Smooth muscle cell (in vitro differentiated cells): ENCODE data around the gene LCT. TPM values are rescaled to one million over a fixed set of nuclear protein-coding genes. Genes with fewer than 3 reads are reported as not detected.

ENCODE experiments used
- DNase-seq: peaks from one replicate; lab custom pipeline; 2025; ENCODE audit not compliant: unreplicated experiment; lab: John Stamatoyannopoulos, UW
- H2AFZ ChIP-seq: fragments of 200-600 bp; sonication (generic); 2 replicates; pipeline ENCODE4 v1.6.0; 2016; ENCODE audit warnings: antibody characterized with exemption, low read depth, mild to moderate bottlenecking
- H3F3A ChIP-seq: fragments of 200-600 bp; sonication (generic); 2 replicates; pipeline ENCODE4 v1.6.0; 2017; ENCODE audit warnings: antibody characterized with exemption, low read depth
- H3K27ac ChIP-seq: fragments of 200-600 bp; sonication (generic); 2 replicates; pipeline ENCODE4 v1.5.1; 2016; ENCODE audit warnings: low read depth, mild to moderate bottlenecking
- H3K27me3 ChIP-seq: fragments of 200-600 bp; sonication (generic); 2 replicates; pipeline ENCODE4 v1.6.1; 2016; ENCODE audit warnings: low read depth, mild to moderate bottlenecking
- H3K36me3 ChIP-seq: fragments of 200-600 bp; sonication (generic); 2 replicates; pipeline ENCODE4 v1.5.1; 2016; ENCODE audit warnings: low read depth
- H3K4me1 ChIP-seq: fragments of 200-600 bp; sonication (generic); 2 replicates; pipeline ENCODE4 v1.5.1; 2016; ENCODE audit warnings: low read depth
- H3K4me2 ChIP-seq: fragments of 200-600 bp; sonication (generic); 2 replicates; pipeline ENCODE4 v1.6.0; 2016; ENCODE audit warnings: mild to moderate bottlenecking
- H3K4me3 ChIP-seq: fragments of 200-600 bp; sonication (generic); 2 replicates; pipeline ENCODE4 v1.5.1; 2016; ENCODE audit warnings: mild to moderate bottlenecking
- H3K79me2 ChIP-seq: fragments of 200-600 bp; sonication (generic); 2 replicates; pipeline ENCODE4 v1.6.0; 2016; ENCODE audit warnings: low read depth, mild to moderate bottlenecking
- H3K9ac ChIP-seq: fragments of 200-600 bp; sonication (generic); 2 replicates; pipeline ENCODE4 v1.6.0; 2016; ENCODE audit warnings: low read depth
- H3K9me3 ChIP-seq: fragments of 200-600 bp; sonication (generic); replicated peaks from 2 replicates; pipeline ENCODE4 v1.5.1; 2016; ENCODE audit warnings: low read depth
- H4K20me1 ChIP-seq: fragments of 200-600 bp; sonication (generic); 2 replicates; pipeline ENCODE4 v1.6.0; 2016; ENCODE audit warnings: low read depth
- WGBS: methylation state at CpG from one replicate; pipeline ENCODE4 v1.1.7; 2016; ENCODE audit warnings: low lambda C conversion rate; 5-methylcytosine and 5-hydroxymethylcytosine counted together
- polyA plus RNA-seq: library from polyadenylated mRNA; unstranded; fragments of >200 nt; fragmentation: Nextera tagmentation; extraction: Ambion mirVana; gene quantifications from 2 replicates; pipeline ENCODE4 v1.2.1, GENCODE V29; 2016
- total RNA-seq: library from RNA; depleted of rRNA; stranded (reverse); fragments of >200 nt; gene quantifications from 2 replicates; pipeline ENCODE4 v1.2.3, GENCODE V29; 2014
- TF ChIP-seq, protein P1 (sequence below): fragments of 200-600 bp; sonication (generic); IDR thresholded peaks from 2 replicates; pipeline ENCODE4 v1.5.1; 2017; ENCODE audit warnings: borderline replicate concordance, mild to moderate bottlenecking, antibody characterized with exemption; ENCODE audit not compliant: insufficient read depth, poor library complexity, severe bottlenecking

The LCT gene
- total and polyA plus RNA-seq, 2 experiments from 2014 or later = 0.31 TPM; not detected in 1

DNA sequence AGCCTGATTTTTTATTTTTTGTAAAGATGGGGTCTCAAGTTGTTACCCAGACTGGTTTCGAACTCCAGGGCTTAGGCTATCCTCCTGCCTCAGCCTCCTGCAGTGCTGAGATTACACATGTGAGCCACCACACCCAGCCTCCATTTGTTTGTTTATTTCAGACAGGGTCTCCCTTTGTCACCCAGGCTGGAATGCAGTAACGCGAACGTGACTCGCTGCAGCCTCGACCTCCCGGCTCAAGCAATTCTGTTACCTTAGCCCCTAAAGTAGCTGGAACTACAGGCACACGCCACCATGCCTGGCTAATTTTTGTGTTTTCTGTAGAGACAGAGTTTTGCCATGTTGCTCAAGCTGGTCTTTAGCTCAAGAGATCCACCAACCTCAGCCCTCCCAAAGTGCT, 68.1 kb downstream of the LCT start:
- WGBS = 91% methylated on average over 8 of the region's 8 CpGs

DNA sequence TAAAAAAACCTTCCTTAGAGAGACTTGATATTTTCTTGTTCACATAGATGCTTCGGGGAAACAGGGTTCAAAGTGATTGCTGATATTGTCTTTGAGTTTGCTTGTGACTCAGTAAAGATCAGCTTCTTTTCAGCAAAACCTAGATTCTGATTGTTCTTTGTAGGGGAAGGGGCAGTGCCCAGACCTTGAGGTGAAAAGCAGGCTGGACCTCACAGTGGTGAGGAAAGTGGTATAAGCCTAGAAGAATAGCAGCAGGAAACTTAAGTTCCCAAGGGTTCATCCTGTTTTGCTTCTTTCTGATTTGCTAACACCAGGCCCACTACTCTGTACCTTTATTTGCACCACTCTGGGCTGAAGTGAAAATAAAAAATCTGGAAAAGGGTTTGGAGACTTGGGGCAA, 74.5 kb downstream of the LCT start:
- Histone ChIP-seq H2AFZ (no peak overlapping the region), H3K4me3 (no peak overlapping the region), H3K9me3 (no peaks in the 10 kb centered on the region), H3K4me2 (no peak overlapping the region), H3F3A (no peaks in the 10 kb centered on the region), H3K79me2 (peaks cover 17% of the 10 kb centered on the region), H3K9ac (no peak overlapping the region), H3K27ac (no peak overlapping the region), H3K36me3 (peaks cover 18% of the 10 kb centered on the region), H3K4me1 (no peaks in the 10 kb centered on the region), H4K20me1 (peaks cover 88% of the 10 kb centered on the region), H3K27me3 (no peaks in the 10 kb centered on the region)
- DNase-seq = no peak
- 97% methylated on average over 1 of the region's 1 CpG for WGBS
- TF ChIP-seq, protein P1, sequence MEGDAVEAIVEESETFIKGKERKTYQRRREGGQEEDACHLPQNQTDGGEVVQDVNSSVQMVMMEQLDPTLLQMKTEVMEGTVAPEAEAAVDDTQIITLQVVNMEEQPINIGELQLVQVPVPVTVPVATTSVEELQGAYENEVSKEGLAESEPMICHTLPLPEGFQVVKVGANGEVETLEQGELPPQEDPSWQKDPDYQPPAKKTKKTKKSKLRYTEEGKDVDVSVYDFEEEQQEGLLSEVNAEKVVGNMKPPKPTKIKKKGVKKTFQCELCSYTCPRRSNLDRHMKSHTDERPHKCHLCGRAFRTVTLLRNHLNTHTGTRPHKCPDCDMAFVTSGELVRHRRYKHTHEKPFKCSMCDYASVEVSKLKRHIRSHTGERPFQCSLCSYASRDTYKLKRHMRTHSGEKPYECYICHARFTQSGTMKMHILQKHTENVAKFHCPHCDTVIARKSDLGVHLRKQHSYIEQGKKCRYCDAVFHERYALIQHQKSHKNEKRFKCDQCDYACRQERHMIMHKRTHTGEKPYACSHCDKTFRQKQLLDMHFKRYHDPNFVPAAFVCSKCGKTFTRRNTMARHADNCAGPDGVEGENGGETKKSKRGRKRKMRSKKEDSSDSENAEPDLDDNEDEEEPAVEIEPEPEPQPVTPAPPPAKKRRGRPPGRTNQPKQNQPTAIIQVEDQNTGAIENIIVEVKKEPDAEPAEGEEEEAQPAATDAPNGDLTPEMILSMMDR = no peak

More for the DNA sequence above, 68.1 kb downstream of the LCT start:
- TF ChIP-seq, protein P1 = no peak
- Histone ChIP-seq H4K20me1 (peaks cover 44% of the 10 kb centered on the region), H3F3A (no peaks in the 10 kb centered on the region), H3K27me3 (no peaks in the 10 kb centered on the region), H3K9ac (no peak overlapping the region), H3K4me3 (no peak overlapping the region), H3K9me3 (no peaks in the 10 kb centered on the region), H2AFZ (no peak overlapping the region), H3K4me1 (no peaks in the 10 kb centered on the region), H3K79me2 (peaks cover 11% of the 10 kb centered on the region), H3K27ac (no peak overlapping the region), H3K4me2 (no peak overlapping the region), H3K36me3 (peaks cover 35% of the 10 kb centered on the region)
- no peak for DNase-seq

DNA sequence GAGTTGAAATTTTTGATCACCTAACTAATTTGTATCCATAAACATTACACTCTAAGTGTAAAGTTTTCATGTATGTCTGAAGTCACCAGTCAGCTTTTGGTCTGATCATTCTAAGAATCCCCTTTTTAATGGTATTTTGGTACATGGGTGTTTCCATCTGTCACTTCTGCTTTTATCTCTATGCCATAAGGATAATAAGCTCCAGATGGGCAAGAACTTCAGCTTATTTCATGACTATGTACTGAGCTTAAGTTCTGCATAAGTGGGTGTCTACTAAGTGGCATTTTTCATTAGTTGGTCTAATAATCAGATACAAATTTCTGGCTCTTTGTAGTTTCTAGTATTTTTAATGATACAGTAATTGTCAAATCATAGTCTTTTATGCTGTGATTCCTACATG, 75.0 kb downstream of the LCT start:
- no peak for DNase-seq
- Histone ChIP-seq H3K79me2 (peaks cover 16% of the 10 kb centered on the region), H3K4me1 (no peaks in the 10 kb centered on the region), H3K27ac (no peak overlapping the region), H4K20me1 (peaks cover 85% of the 10 kb centered on the region), H3K4me2 (no peak overlapping the region), H2AFZ (no peak overlapping the region), H3K9ac (no peak overlapping the region), H3K36me3 (peaks cover 18% of the 10 kb centered on the region), H3K9me3 (no peaks in the 10 kb centered on the region), H3F3A (no peaks in the 10 kb centered on the region), H3K27me3 (no peaks in the 10 kb centered on the region), H3K4me3 (no peak overlapping the region)
- TF ChIP-seq, protein P1 = no peak

DNA sequence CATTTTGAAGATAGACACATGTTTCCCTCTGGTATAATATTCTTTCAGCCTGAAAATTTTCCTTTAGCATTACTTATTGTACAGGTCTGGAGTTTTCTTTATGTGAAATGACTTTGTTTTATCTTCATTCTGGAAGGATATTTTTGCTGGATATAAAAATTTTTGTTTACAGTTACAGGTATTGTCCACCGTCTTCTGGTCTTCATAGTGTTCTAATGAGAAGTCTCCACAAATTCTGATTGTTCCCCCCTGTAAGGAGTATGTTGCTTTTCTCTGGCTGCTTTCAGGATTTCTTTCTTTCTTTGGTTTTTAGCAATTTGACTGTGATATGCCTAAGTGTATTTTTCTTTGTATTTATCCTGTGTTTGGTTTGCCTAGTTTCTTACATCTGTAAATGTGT, 80.3 kb downstream of the LCT start:
- Histone ChIP-seq H3K79me2 (peaks cover 38% of the 10 kb centered on the region), H3K9ac (no peak overlapping the region), H3K27ac (no peak overlapping the region), H3K27me3 (no peaks in the 10 kb centered on the region), H3K4me1 (no peaks in the 10 kb centered on the region), H3K9me3 (peaks cover 9% of the 10 kb centered on the region), H4K20me1 (peaks cover 53% of the 10 kb centered on the region), H3K4me2 (no peak overlapping the region), H2AFZ (no peak overlapping the region), H3K4me3 (no peak overlapping the region), H3F3A (no peaks in the 10 kb centered on the region), H3K36me3 (peaks cover 52% of the 10 kb centered on the region)
- DNase-seq = no peak
- TF ChIP-seq, protein P1 = no peak
- 100% methylated on average over 1 of the region's 1 CpG for WGBS
